Testis (tissue), 2 donors: ENCODE measurements around the gene MGAT4C.

ENCODE experiments used
- CTCF ChIP-seq, 3 experiments: fragments of 450-650 bp in 2 of 3; fragments of 200-600 bp in 1 of 3; sonication (generic) in 1 of 3; IDR thresholded peaks; one replicate each; pipeline ENCODE4 v1.5.1; 2016 to 2019; ENCODE audit warnings: antibody characterized with exemption in 3 of 3, mild to moderate bottlenecking in 2 of 3, moderate library complexity in 1 of 3
- POLR2A ChIP-seq: fragments of 450-650 bp; IDR thresholded peaks from one replicate; pipeline ENCODE4 v1.6.1; 2017; ENCODE audit warnings: antibody characterized with exemption, mild to moderate bottlenecking, moderate library complexity

- TF ChIP-seq CTCF (IDR thresholded peaks at IDR 0.05) (no peak), POLR2A (no peak)
Measured at GRCh38 chr12:86018361-86018760, 237.8 kb downstream of the MGAT4C start.
